GM06990 (cell line): ENCODE measurements around the gene PCDHGB5.
"Not testable (repeated sequence)": the region's sequence is repeated elsewhere in the genome, so short reads cannot be mapped to it uniquely, and the experiment has no call there.

Experiments
- DNase-seq: peaks from one replicate; pipeline ENCODE4 v3.0.0-alpha.2; 2011; ENCODE audit not compliant: insufficient read length; ENCODE audit errors: extremely low read depth
- H3K27me3 ChIP-seq: replicated peaks from 2 replicates; pipeline ENCODE4 v1.6.0; 2011; ENCODE audit warnings: low read length; ENCODE audit not compliant: control insufficient read depth, insufficient read depth
- H3K36me3 ChIP-seq: 2 replicates; pipeline ENCODE4 v1.5.1; 2011; ENCODE audit warnings: low read length; ENCODE audit not compliant: control insufficient read depth, insufficient read depth
- H3K4me3 ChIP-seq: replicated peaks from 2 replicates; pipeline ENCODE4 v1.5.1; 2011; ENCODE audit warnings: low read depth, mild to moderate bottlenecking, control low read depth, low read length
- CTCF ChIP-seq: IDR thresholded peaks from 2 replicates; pipeline ENCODE4 v1.5.1; 2011; ENCODE audit warnings: low read length, control low read depth, mild to moderate bottlenecking, inconsistent platforms; ENCODE audit not compliant: insufficient read depth, poor library complexity, severe bottlenecking

Gene PCDHGB5

GRCh38 chr5:141384471-141385267, 13.1 kb upstream of the PCDHGB5 start:
- no peak for TF ChIP-seq CTCF
- DNase-seq = no peak
- Histone ChIP-seq H3K27me3 (no peaks in the 10 kb centered on the region), H3K4me3 (no peak overlapping the region), H3K36me3 (no peaks in the 10 kb centered on the region)

GRCh38 chr5:141387557-141388311, 10.0 kb upstream of the PCDHGB5 start, which contains the start of gene PCDHGB4:
Gene PCDHGB4, plus strand, starts transcription at chr5:141387698. Its CDS starts 187 bp downstream, at chr5:141387885.
- not testable (repeated sequence) for DNase-seq, H3K4me3 ChIP-seq, H3K27me3 ChIP-seq, H3K36me3 ChIP-seq

- no peaks in the 10 kb centered on the region for H3K27me3 ChIP-seq
- no peak for TF ChIP-seq CTCF
- no peaks in the 10 kb centered on the region for H3K36me3 ChIP-seq
- DNase-seq = no peak
- no peak overlapping the region for H3K4me3 ChIP-seq
These were observed 9.1 kb upstream of the PCDHGB5 start for GRCh38 chr5:141388661-141389060.

GRCh38 chr5:141389153-141390042, 8.3 kb upstream of the PCDHGB5 start:
- no peaks in the 10 kb centered on the region for H3K36me3 ChIP-seq
- TF ChIP-seq CTCF = no peak
- DNase-seq = no peak
- H3K27me3 ChIP-seq = no peaks in the 10 kb centered on the region
- H3K4me3 ChIP-seq = no peak overlapping the region

GRCh38 chr5:141392429-141393198, 5.1 kb upstream of the PCDHGB5 start, which contains the start of gene PCDHGA8:
Gene PCDHGA8, plus strand, starts transcription at chr5:141392633. Its CDS starts 181 bp downstream, at chr5:141392814.
- Histone ChIP-seq H3K36me3 (no peaks in the 10 kb centered on the region), H3K27me3 (no peaks in the 10 kb centered on the region), H3K4me3 (no peak within 1 kb of the TSS)
- DNase-seq = no peak
- TF ChIP-seq CTCF = no peak
